WTC11 (cell line): ENCODE data around the gene PTPN2. TPM values are rescaled to one million over a fixed set of nuclear protein-coding genes. Genes with fewer than 3 reads are reported as not detected.

Source experiments
- ATAC-seq: fragments of 200-7000 bp; cut with Tn5 transposase; 2 replicates; pipeline ENCODE4 v1.10.0; 2021; ENCODE audit warnings: mild to moderate bottlenecking, moderate library complexity
- CTCF ChIA-PET: fragments of 300-600 bp; sonication (Branson Sonifier 250); formaldehyde crosslinking; loops from one replicate; lab custom pipeline; 2021; ENCODE audit warnings: antibody characterized with exemption; lab: Charles Lee
- POLR2A ChIA-PET: fragments of 350-600 bp; sonication (Branson Sonifier 250); formaldehyde crosslinking; loops from one replicate; lab custom pipeline; 2021; ENCODE audit warnings: antibody characterized with exemption; lab: Charles Lee
- DNase-seq: peaks from one replicate; pipeline ENCODE4 v3.0.0; 2021; ENCODE audit warnings: low spot score
- H3K27ac Mint-ChIP-seq: 2 replicates; pipeline ENCODE4 v1.8.0; 2021; ENCODE audit warnings: mixed read lengths
- H3K27me3 Mint-ChIP-seq: 2 replicates; pipeline ENCODE4 v1.8.0; 2021; ENCODE audit warnings: low read depth, mild to moderate bottlenecking, moderate library complexity, mixed read lengths
- H3K36me3 Mint-ChIP-seq: 2 replicates; pipeline ENCODE4 v1.8.0; 2021; ENCODE audit warnings: mixed read lengths
- H3K4me1 Mint-ChIP-seq: 2 replicates; pipeline ENCODE4 v1.8.0; 2022; ENCODE audit warnings: mixed read lengths
- H3K4me3 Mint-ChIP-seq: 2 replicates; pipeline ENCODE4 v1.8.0; 2021; ENCODE audit warnings: mild to moderate bottlenecking, moderate library complexity, mixed read lengths
- H3K9me3 Mint-ChIP-seq: 2 replicates; pipeline ENCODE4 v1.8.0; 2021; ENCODE audit warnings: mixed read lengths
- ARID4B ChIP-seq: sonication (generic); formaldehyde crosslinking; IDR thresholded peaks from 2 replicates; pipeline ENCODE4 v1.8.0; 2023; ENCODE audit warnings: missing genetic modification reagents, mild to moderate bottlenecking, borderline replicate concordance
- ATF1 ChIP-seq: sonication (generic); formaldehyde crosslinking; IDR thresholded peaks from 2 replicates; pipeline ENCODE4 v1.8.1; 2023; ENCODE audit warnings: mild to moderate bottlenecking, moderate library complexity, missing genetic modification reagents
- CBFB ChIP-seq: sonication (generic); formaldehyde crosslinking; IDR thresholded peaks from 2 replicates; pipeline ENCODE4 v1.8.1; 2022; ENCODE audit warnings: mild to moderate bottlenecking, low read depth, missing genetic modification reagents
- ESRRA ChIP-seq: sonication (generic); formaldehyde crosslinking; IDR thresholded peaks from 2 replicates; pipeline ENCODE4 v1.8.1; 2022; ENCODE audit warnings: mild to moderate bottlenecking, missing genetic modification reagents, borderline replicate concordance
- ETV6 ChIP-seq: sonication (generic); formaldehyde crosslinking; IDR thresholded peaks from 2 replicates; pipeline ENCODE4 v1.8.1; 2022; ENCODE audit warnings: mild to moderate bottlenecking, missing genetic modification reagents
- FOXP1 ChIP-seq: sonication (generic); formaldehyde crosslinking; IDR thresholded peaks from 2 replicates; pipeline ENCODE4 v1.8.0; 2022; ENCODE audit warnings: missing genetic modification reagents, mild to moderate bottlenecking, moderate library complexity, borderline replicate concordance
- GABPB1 ChIP-seq: sonication (generic); formaldehyde crosslinking; IDR thresholded peaks from 2 replicates; pipeline ENCODE4 v1.8.1; 2023; ENCODE audit warnings: mild to moderate bottlenecking, missing genetic modification reagents
- HMGA2 ChIP-seq: fragments of 250-450 bp; sonication (Bioruptor Pico); IDR thresholded peaks from 2 replicates; pipeline ENCODE4 v1.4.0; 2021; ENCODE audit warnings: mild to moderate bottlenecking, moderate library complexity
- JAZF1 ChIP-seq: fragments of 250-450 bp; sonication (Bioruptor Pico); IDR thresholded peaks from 2 replicates; pipeline ENCODE4 v1.9.0; 2021; ENCODE audit warnings: moderate library complexity, mild to moderate bottlenecking, inconsistent platforms
- NFYB ChIP-seq: sonication (generic); formaldehyde crosslinking; conservative IDR thresholded peaks from 2 replicates; pipeline ENCODE4 v1.8.0; 2022; ENCODE audit warnings: low read depth, missing genetic modification reagents
- PRRX2 ChIP-seq: fragments of 250-450 bp; sonication (Bioruptor Pico); IDR thresholded peaks from 2 replicates; pipeline ENCODE4 v1.8.0; 2021; ENCODE audit warnings: mild to moderate bottlenecking
- RELA ChIP-seq: sonication (generic); formaldehyde crosslinking; IDR thresholded peaks from 2 replicates; pipeline ENCODE4 v1.8.1; 2022; ENCODE audit warnings: missing genetic modification reagents, mild to moderate bottlenecking, borderline replicate concordance
- RORB ChIP-seq: fragments of 250-450 bp; sonication (Bioruptor Pico); IDR thresholded peaks from 2 replicates; pipeline ENCODE4 v1.9.0; 2021; ENCODE audit warnings: mild to moderate bottlenecking
- TP53 ChIP-seq: sonication (generic); formaldehyde crosslinking; IDR thresholded peaks from 2 replicates; pipeline ENCODE4 v1.8.1; 2023; ENCODE audit warnings: mild to moderate bottlenecking, missing genetic modification reagents
- ZBTB43 ChIP-seq: sonication (generic); formaldehyde crosslinking; IDR thresholded peaks from 2 replicates; pipeline ENCODE4 v1.8.1; 2023; ENCODE audit warnings: mild to moderate bottlenecking, missing genetic modification reagents
- ZNF232 ChIP-seq: sonication (generic); formaldehyde crosslinking; IDR thresholded peaks from 2 replicates; pipeline ENCODE4 v1.8.0; 2022; ENCODE audit warnings: mild to moderate bottlenecking, missing genetic modification reagents
- ZNF396 ChIP-seq: fragments of 250-450 bp; sonication (Bioruptor Pico); IDR thresholded peaks from 2 replicates; pipeline ENCODE4 v1.8.0; 2021; ENCODE audit warnings: mild to moderate bottlenecking, moderate library complexity, borderline replicate concordance
- ZNF416 ChIP-seq: fragments of 250-450 bp; sonication (Bioruptor Pico); IDR thresholded peaks from 2 replicates; pipeline ENCODE4 v1.9.0; 2021; ENCODE audit warnings: mild to moderate bottlenecking, inconsistent platforms
- ZNF425 ChIP-seq: fragments of 250-450 bp; sonication (Bioruptor Pico); conservative IDR thresholded peaks from 2 replicates; pipeline ENCODE4 v1.9.0; 2021; ENCODE audit warnings: mild to moderate bottlenecking
- ZNF532 ChIP-seq: fragments of 250-450 bp; sonication (Bioruptor Pico); IDR thresholded peaks from 2 replicates; pipeline ENCODE4 v1.9.0; 2021; ENCODE audit warnings: mild to moderate bottlenecking, borderline replicate concordance
- total RNA-seq: library from RNA; stranded (reverse); gene quantifications from 3 replicates; pipeline ENCODE4 v1.2.3, GENCODE V29; 2021
- TF ChIP-seq, protein P1 (sequence below): sonication (generic); formaldehyde crosslinking; IDR thresholded peaks from 2 replicates; pipeline ENCODE4 v1.8.1; 2022; ENCODE audit warnings: low read depth, mild to moderate bottlenecking, moderate library complexity, missing genetic modification reagents, borderline replicate concordance

Gene PTPN2
- total RNA-seq, 1 experiment from 2014 or later, result 37.7 TPM

- TF ChIP-seq ZBTB43 (CRISPR knock-in tag) (no peak), HMGA2 (no peak), ARID4B (CRISPR knock-in tag) (no peak), GABPB1 (CRISPR knock-in tag) (no peak)
Measured at GRCh38 chr18:12818243-12818642, 65.8 kb downstream of the PTPN2 start (continued).

DNA sequence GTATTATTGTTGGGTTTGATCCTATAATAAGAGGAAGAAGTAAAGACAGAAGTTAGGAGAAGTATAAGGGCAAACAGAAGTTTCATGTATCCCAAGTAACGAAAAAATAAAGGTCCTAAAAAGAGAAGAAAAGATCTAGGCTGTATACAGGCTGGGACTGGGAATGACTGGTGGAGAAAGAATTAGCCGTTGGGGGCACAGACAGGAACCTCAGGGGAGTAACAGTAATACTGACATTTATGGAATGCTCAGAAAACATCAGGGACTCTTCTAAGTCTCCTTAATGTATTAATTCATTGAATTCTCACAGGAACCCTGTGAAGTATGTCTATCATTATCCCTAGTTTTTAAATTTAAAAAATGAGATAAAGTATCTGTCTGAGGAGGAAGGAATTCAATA is 67.6 kb downstream of the PTPN2 start:
- ChIA-PET POLR2A (no interaction called here), CTCF (no interaction called here)
- H3K27me3 Mint-ChIP-seq, result no peaks in the 10 kb centered on the region
- H3K36me3 Mint-ChIP-seq, result peaks cover 29% of the 10 kb centered on the region
- no peak for DNase-seq
- peaks cover 22% of the 10 kb centered on the region for H3K4me1 Mint-ChIP-seq
- H3K27ac Mint-ChIP-seq, result no peak overlapping the region
- TF ChIP-seq RELA, result no peak
- no peak for TF ChIP-seq ZNF532 (CRISPR knock-in tag)
- TF ChIP-seq HMGA2, result no peak
- no peak for TF ChIP-seq ZNF232 (CRISPR knock-in tag)
- no peak for TF ChIP-seq GABPB1 (CRISPR knock-in tag)
- no peak for TF ChIP-seq PRRX2 (CRISPR knock-in tag)
- TF ChIP-seq ZNF396, result no peak
- no peak for TF ChIP-seq ZNF416 (CRISPR knock-in tag)
- TF ChIP-seq JAZF1 (CRISPR knock-in tag), result no peak
- no peak for TF ChIP-seq TP53
- no peak for TF ChIP-seq NFYB
- ATAC-seq, result no peak
- no peak overlapping the region for H3K4me3 Mint-ChIP-seq
- H3K9me3 Mint-ChIP-seq, result no peaks in the 10 kb centered on the region

DNA sequence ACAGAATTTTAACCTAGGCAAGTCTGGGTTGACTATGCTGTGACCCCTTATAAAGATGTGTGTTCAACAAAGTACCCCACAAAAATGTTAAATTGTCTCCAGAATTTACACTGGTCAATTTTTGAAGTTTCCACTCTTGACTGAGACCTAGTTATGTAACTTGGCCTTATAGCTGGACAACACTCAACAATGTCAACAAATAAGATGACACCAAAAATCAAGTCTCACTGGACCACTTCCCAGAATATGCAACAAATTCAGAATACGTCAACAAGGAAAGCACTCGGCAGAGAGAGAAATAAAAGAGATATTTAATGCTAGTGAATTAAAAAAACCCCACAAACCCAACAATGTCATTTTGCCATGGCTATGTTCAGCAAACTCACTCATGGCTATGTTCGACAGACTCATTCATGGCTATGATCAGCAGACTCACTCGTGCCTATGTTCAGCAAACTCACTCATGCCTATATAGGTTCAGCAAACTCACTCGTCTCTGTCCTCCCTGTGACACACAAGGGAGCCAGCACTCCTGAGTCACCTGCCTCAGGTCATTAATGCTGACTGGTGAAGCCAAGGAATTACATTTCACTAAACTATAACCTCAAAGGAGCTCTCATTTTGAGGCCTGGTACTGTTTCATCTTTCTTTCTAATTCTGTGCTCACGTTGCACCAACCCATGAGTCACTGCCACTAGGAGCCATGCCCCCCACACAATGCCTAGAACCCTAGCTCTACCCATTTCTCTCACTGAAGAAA is 72.7 kb downstream of the PTPN2 start:
- CTCF ChIA-PET, result no interaction called here
- H3K4me1 Mint-ChIP-seq, result no peaks in the 10 kb centered on the region
- POLR2A ChIA-PET, result no interaction called here
- H3K27ac Mint-ChIP-seq, result no peak overlapping the region; the same call in 1 of the 2 replicates
- no peak for ATAC-seq
- no peaks in the 10 kb centered on the region for H3K9me3 Mint-ChIP-seq
- no peak overlapping the region for H3K4me3 Mint-ChIP-seq
- DNase-seq, result no peak
- no peaks in the 10 kb centered on the region for H3K27me3 Mint-ChIP-seq
- peaks cover 21% of the 10 kb centered on the region for H3K36me3 Mint-ChIP-seq
- TF ChIP-seq ESRRA (CRISPR knock-in tag) (no peak), CBFB (no peak), ETV6 (CRISPR knock-in tag) (no peak), RORB (no peak), TP53 (no peak), ATF1 (CRISPR knock-in tag) (no peak), FOXP1 (no peak), ZNF425 (CRISPR knock-in tag) (no peak)
- TF ChIP-seq, protein P1, sequence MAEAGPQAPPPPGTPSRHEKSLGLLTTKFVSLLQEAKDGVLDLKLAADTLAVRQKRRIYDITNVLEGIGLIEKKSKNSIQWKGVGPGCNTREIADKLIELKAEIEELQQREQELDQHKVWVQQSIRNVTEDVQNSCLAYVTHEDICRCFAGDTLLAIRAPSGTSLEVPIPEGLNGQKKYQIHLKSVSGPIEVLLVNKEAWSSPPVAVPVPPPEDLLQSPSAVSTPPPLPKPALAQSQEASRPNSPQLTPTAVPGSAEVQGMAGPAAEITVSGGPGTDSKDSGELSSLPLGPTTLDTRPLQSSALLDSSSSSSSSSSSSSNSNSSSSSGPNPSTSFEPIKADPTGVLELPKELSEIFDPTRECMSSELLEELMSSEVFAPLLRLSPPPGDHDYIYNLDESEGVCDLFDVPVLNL (CRISPR knock-in tag), result no peak
